SU-DHL-6 (cell line): ENCODE data around the gene IL1RL1.

Source experiments
- H2AFZ ChIP-seq: fragments of 200-600 bp; sonication (generic); 2 replicates; pipeline ENCODE4 v1.6.1; 2014; ENCODE audit warnings: low read depth, mild to moderate bottlenecking, moderate library complexity, mixed read lengths, antibody characterized with exemption, low read length; ENCODE audit not compliant: severe bottlenecking
- H3F3A ChIP-seq: fragments of 200-600 bp; shearing (Covaris generic); 2 replicates; pipeline ENCODE4 v1.6.0; 2016; ENCODE audit warnings: antibody characterized with exemption, mild to moderate bottlenecking; ENCODE audit not compliant: insufficient read depth
- H3K27ac ChIP-seq: fragments of 200-600 bp; sonication (generic); 2 replicates; pipeline ENCODE4 v1.5.1; 2016; ENCODE audit warnings: low read depth, mild to moderate bottlenecking, low read length, moderate library complexity, mixed read lengths
- H3K27me3 ChIP-seq: fragments of 200-600 bp; sonication (generic), shearing (Covaris generic); 2 replicates; pipeline ENCODE4 v1.6.0; 2014; ENCODE audit warnings: mild to moderate bottlenecking, low read length
- H3K36me3 ChIP-seq: fragments of 200-600 bp; sonication (generic); 2 replicates; pipeline ENCODE4 v1.6.1; 2014; ENCODE audit warnings: mild to moderate bottlenecking, low read length, mixed read lengths
- H3K4me2 ChIP-seq: fragments of 300-600, 200-600 bp; shearing (Covaris generic), sonication (generic); 2 replicates; pipeline ENCODE4 v1.6.0; 2014; ENCODE audit warnings: low read length, low read depth, mild to moderate bottlenecking; ENCODE audit not compliant: poor library complexity, severe bottlenecking
- H3K4me3 ChIP-seq: fragments of 200-600 bp; sonication (generic); 2 replicates; pipeline ENCODE4 v1.5.1; 2014; ENCODE audit warnings: antibody characterized with exemption, low read length, mild to moderate bottlenecking, mixed read lengths; ENCODE audit not compliant: insufficient read depth, poor library complexity, severe bottlenecking
- H3K79me2 ChIP-seq: fragments of 200-600 bp; sonication (generic); 2 replicates; pipeline ENCODE4 v1.6.1; 2014; ENCODE audit warnings: mild to moderate bottlenecking, low read length, moderate library complexity; ENCODE audit not compliant: insufficient read depth
- H3K9ac ChIP-seq: fragments of 200-600 bp; sonication (generic); 2 replicates; pipeline ENCODE4 v1.7.0; 2014; ENCODE audit warnings: mild to moderate bottlenecking, low read length
- H3K9me2 ChIP-seq: fragments of 200-600 bp; sonication (generic); replicated peaks from 2 replicates; pipeline ENCODE4 v1.6.1; 2014; ENCODE audit warnings: low read length; ENCODE audit not compliant: insufficient read depth
- H3K9me3 ChIP-seq: fragments of 200-600 bp; sonication (generic); 2 replicates; pipeline ENCODE4 v1.6.1; 2014; ENCODE audit warnings: low read length, mixed read lengths; ENCODE audit not compliant: insufficient read depth
- H4K20me1 ChIP-seq: fragments of 200-600 bp; sonication (generic); 2 replicates; pipeline ENCODE4 v1.6.1; 2014; ENCODE audit warnings: low read depth, mild to moderate bottlenecking, antibody characterized with exemption, low read length, moderate library complexity, mixed read lengths
- CTCF ChIP-seq: fragments of 200-600 bp; sonication (generic); IDR thresholded peaks from one replicate; pipeline ENCODE4 v1.5.1; 2017; ENCODE audit warnings: antibody characterized with exemption, mild to moderate bottlenecking, low read length, moderate library complexity; ENCODE audit not compliant: insufficient read depth, poor library complexity, severe bottlenecking
- EZH2phosphoT487 ChIP-seq: fragments of 200-600 bp; sonication (generic), shearing (Covaris generic); conservative IDR thresholded peaks from 2 replicates; pipeline ENCODE4 v1.6.1; 2018; ENCODE audit warnings: mild to moderate bottlenecking, antibody characterized with exemption, low read length, moderate library complexity, mixed read lengths

Gene IL1RL1

GRCh38 chr2:102282678-102283091 is 28.7 kb upstream of the IL1RL1 start:
- Histone ChIP-seq H3K9me3 (no peaks in the 10 kb centered on the region), H3K9ac (no peak overlapping the region), H3K79me2 (no peaks in the 10 kb centered on the region), H3K4me3 (no peak overlapping the region), H3K4me2 (no peak overlapping the region), H3F3A (no peaks in the 10 kb centered on the region), H3K36me3 (no peaks in the 10 kb centered on the region), H2AFZ (no peak overlapping the region), H3K27ac (no peak overlapping the region), H4K20me1 (no peaks in the 10 kb centered on the region), H3K9me2 (no peaks in the 10 kb centered on the region), H3K27me3 (no peaks in the 10 kb centered on the region)
- no peak for TF ChIP-seq CTCF
- TF ChIP-seq EZH2phosphoT487 = no peak

GRCh38 chr2:102283996-102284395 is 27.4 kb upstream of the IL1RL1 start:
- no peaks in the 10 kb centered on the region for H3K36me3 ChIP-seq
- H3K79me2 ChIP-seq = no peaks in the 10 kb centered on the region
- no peak overlapping the region for H2AFZ ChIP-seq
- no peaks in the 10 kb centered on the region for H3F3A ChIP-seq
- H3K9ac ChIP-seq = no peak overlapping the region
- no peak overlapping the region for H3K4me2 ChIP-seq
- H3K9me3 ChIP-seq = no peaks in the 10 kb centered on the region
- TF ChIP-seq EZH2phosphoT487 (no peak), CTCF (no peak)
- no peaks in the 10 kb centered on the region for H3K27me3 ChIP-seq
- H3K9me2 ChIP-seq = no peaks in the 10 kb centered on the region
- H3K4me3 ChIP-seq = no peak overlapping the region
- H3K27ac ChIP-seq = no peak overlapping the region
- H4K20me1 ChIP-seq = no peaks in the 10 kb centered on the region

- Histone ChIP-seq H4K20me1 (no peaks in the 10 kb centered on the region), H3K9ac (no peak overlapping the region), H3K9me3 (no peaks in the 10 kb centered on the region), H3K9me2 (no peaks in the 10 kb centered on the region), H2AFZ (no peak overlapping the region), H3K79me2 (no peaks in the 10 kb centered on the region), H3K36me3 (no peaks in the 10 kb centered on the region), H3K27me3 (no peaks in the 10 kb centered on the region), H3K27ac (no peak overlapping the region), H3F3A (no peaks in the 10 kb centered on the region), H3K4me3 (no peak overlapping the region), H3K4me2 (no peak overlapping the region)
- TF ChIP-seq EZH2phosphoT487 (no peak), CTCF (no peak)
Measured at GRCh38 chr2:102284611-102285010, 26.8 kb upstream of the IL1RL1 start.
